ENCODE results near the gene TBL1Y. TPM values are rescaled to one million over a fixed set of nuclear protein-coding genes. Genes with fewer than 3 reads are reported as not detected.
"Not testable (repeated sequence)": the region's sequence is repeated elsewhere in the genome, so short reads cannot be mapped to it uniquely, and the experiment has no call there.

Gene TBL1Y
- total RNA-seq, 1 donor from 2014 or later, result not detected

GRCh38 chrY:6972271-6972887 is 61.9 kb downstream of the TBL1Y start:
- no peak for DNase-seq (ENCODE audit: low read depth in 2 of 2)

- no peak for DNase-seq (ENCODE audit: low read depth in 2 of 2)
Measured at GRCh38 chrY:6974971-6975370, 64.5 kb downstream of the TBL1Y start.

DNA sequence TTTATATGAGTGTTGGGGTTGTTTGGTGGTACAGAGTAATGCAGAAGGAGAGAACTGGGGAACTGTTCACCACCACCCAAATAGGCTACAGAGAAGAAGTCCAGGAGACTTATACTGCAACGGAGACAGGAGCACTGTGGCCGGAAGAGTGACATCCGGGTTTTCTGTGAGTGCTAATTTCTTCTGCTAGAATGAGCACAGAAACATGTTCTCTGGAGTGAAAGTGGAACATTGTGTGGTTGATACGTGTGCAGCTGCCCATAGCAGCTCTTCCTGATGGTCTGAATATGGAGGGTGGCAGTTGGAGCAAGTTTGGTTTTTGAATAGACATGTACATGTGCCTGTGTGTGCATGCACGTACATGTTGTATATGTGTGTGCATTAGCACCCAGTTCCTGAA is 67.3 kb downstream of the TBL1Y start:
- no peak for DNase-seq (ENCODE audit: low read depth in 2 of 2)

DNA sequence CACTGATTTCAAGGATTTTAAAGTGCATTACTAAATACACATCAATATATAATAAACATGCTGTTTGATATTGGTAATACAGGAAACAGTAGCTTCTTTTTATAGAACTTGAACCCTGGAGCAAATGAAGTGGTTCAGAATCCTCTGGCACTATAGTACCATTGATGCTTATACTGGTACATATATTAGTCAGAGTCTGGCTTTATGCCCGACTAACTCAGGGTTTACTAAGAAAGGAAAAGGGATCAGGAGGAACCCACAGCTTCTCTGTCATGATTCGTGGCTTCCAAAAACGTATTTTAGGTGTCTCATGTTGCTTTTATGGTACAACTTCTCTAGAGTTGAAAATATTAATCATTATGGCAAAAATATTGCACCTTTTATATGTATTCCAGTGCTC is 72.7 kb downstream of the TBL1Y start:
- no peak for DNase-seq (ENCODE audit: low read depth in 2 of 2)

DNA sequence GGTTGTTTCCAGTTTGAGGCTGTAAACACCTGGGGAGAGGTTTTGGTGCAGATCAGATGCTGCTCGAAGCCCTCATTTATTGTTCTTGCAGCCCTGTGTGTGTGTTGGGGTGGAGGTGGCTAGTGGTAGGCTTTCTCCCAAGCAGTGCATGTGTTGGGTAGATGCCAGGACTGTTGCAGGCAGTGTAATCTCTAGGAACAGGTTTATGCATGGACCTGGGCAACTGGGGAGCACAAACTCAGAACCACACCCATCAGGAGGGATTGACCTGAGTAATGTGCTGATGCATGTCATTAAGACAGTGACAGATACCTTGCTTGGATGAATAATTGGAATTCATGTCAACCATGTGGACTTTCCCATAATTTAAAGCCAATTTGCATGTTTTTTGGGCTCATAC is 77.3 kb downstream of the TBL1Y start:
- DNase-seq (ENCODE audit: low read depth in 2 of 2), result no peak

GRCh38 chrY:6989886-6990620 is 79.6 kb downstream of the TBL1Y start:
- DNase-seq (ENCODE audit: low read depth in 2 of 2), result no peak

- no peak for DNase-seq (ENCODE audit: low read depth in 2 of 2)
Measured at GRCh38 chrY:6992041-6992440, 81.5 kb downstream of the TBL1Y start.

DNA sequence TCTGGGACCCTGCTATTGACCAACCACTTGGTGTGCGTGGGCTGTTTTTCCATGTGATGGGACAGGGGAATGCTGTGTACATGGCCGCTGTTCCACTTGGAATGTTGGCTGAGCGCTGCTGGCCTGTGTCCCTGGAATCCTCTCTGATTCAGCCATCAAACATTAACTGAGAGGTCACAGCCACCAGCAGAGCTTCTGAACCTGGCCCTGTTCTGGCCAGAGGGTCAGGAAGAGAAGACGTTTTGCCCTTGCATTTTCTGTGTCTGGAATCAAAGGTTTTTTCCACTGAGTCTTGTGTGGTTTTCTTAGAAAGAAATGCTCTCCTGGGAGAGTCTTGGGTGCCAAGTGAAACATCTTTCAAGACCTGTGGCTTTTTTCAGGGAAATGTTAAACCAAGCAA is 85.5 kb downstream of the TBL1Y start:
- no peak for DNase-seq (ENCODE audit: low read depth in 2 of 2)

- no peak for DNase-seq (ENCODE audit: low read depth in 2 of 2)
Measured at GRCh38 chrY:6997503-6998066, 87.1 kb downstream of the TBL1Y start.

GRCh38 chrY:6999905-7000304 is 89.4 kb downstream of the TBL1Y start:
- no peak for DNase-seq (ENCODE audit: low read depth in 2 of 2)

DNA sequence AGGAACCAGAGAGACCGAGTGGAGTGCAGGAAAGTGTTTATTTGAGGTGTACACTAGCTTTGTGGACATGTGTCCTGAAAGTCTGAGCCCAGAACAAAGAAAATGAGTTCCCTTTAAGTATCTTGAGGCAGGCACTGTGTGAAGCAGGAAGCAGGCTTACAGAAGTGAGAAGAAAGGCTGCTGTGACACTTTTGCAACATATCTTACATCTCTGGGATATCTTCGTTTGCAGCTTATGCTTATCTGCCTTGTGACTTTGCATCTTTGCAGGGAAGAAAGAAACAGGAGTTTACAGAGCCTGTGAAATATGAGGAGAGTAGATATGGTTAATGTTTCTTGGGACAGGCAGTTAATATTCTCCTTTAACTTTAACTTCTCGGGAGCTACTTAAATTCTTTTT is 92.1 kb downstream of the TBL1Y start:
- DNase-seq (ENCODE audit: low read depth in 2 of 2), result no peak

GRCh38 chrY:7007911-7008310 is 97.4 kb downstream of the TBL1Y start:
- no peak for DNase-seq (ENCODE audit: low read depth in 2 of 2)

GRCh38 chrY:7008578-7009355 is 98.3 kb downstream of the TBL1Y start:
- no peak for DNase-seq (ENCODE audit: low read depth in 2 of 2)

- no peak for DNase-seq (ENCODE audit: low read depth in 2 of 2)
Measured at GRCh38 chrY:7013051-7013450, 102.6 kb downstream of the TBL1Y start.

- DNase-seq (ENCODE audit: low read depth in 2 of 2), result no peak
Measured at GRCh38 chrY:7016521-7016920, 106.0 kb downstream of the TBL1Y start.

DNA sequence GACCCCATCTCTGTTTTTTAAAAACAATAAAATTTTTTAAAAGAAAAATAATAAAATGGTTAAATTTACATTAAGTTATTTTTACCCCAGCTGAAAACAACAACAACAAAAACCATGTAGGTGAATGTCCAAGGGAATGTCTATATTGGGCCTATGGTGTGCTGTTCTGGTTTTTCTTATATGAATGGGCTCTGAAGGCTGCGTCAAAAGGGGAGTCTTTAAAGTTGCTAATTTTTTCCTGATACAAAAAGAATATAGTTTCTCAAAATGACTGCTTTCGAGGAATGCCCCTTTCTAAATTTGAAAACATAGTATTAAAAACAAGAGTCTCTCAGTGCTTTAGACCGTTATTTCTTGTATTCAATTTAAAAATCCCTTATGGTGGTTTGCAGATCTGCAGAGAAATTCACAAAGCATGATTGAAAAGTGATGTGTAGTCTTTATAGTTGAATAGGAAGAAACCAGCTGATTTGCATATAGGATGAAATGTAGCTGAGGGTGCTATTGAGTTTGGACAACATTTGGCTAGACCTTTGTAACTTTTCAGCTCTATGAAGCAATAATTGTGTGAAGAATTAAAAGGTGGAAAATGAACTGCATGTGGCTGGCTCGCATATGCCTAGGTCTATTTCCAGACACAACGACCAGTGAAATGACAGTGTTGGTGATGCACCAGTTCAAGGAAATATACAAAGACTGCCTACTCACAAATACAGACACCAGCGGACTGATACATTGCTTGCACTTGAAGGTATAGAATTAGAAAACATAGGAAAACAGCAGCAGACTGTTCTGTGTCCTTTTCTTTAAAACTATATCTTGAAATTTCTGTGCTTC is 107.0 kb downstream of the TBL1Y start:
- no peak for DNase-seq (ENCODE audit: low read depth in 2 of 2)

- no peak for DNase-seq (ENCODE audit: low read depth in 2 of 2)
Measured at GRCh38 chrY:7039037-7039436, 128.5 kb downstream of the TBL1Y start.

- DNase-seq (ENCODE audit: low read depth in 2 of 2), result no peak
Measured at GRCh38 chrY:7040662-7041061, 130.2 kb downstream of the TBL1Y start.

- DNase-seq (ENCODE audit: low read depth in 2 of 2), result no peak
Measured at GRCh38 chrY:7041983-7042382, 131.5 kb downstream of the TBL1Y start.

DNA sequence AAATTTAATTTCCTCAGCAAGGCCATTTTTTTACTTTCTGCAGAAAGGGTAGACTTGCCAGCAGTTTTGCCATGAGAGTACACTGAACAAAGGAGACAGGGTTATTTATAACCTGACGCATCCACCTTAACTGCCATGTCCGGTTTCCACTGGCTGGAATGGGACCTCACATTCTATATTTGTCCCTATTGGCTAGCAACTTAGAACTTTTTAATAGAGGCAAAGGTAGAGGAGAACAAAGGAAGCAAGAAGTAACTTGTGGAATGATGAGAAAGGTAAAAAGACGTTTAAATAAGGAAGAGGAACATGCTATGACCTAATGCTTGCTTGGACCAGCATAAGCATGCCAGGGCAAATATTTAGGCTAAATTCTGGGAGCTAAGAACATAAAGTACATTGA is 142.0 kb downstream of the TBL1Y start:
- not testable (repeated sequence) for DNase-seq (ENCODE audit: low read depth in 2 of 2)

GRCh38 chrY:7056886-7057285 is 146.4 kb downstream of the TBL1Y start:
- no peak for DNase-seq (ENCODE audit: low read depth in 2 of 2)

Data from dermis microvascular lymphatic vessel endothelial cell (primary cell).